Posterior cingulate gyrus (tissue), 11 donors: ENCODE measurements around the gene IL1RAPL2.
A peak's percentile ranks its signal among the peaks of the same experiment; 100 is the strongest.
"Not testable (repeated sequence)": the region's sequence is repeated elsewhere in the genome, so short reads cannot be mapped to it uniquely, and the experiment has no call there.

ENCODE experiments used
- DNase-seq, 10 donors: peaks; one replicate each; pipeline versions ENCODE4 v3.0.0 to v3.0.0-alpha.2; 2020 to 2021; ENCODE audit warnings: mixed read lengths in 3 of 10
- intact Hi-C: fragments of 100-400 bp; cut with DNase I; formaldehyde crosslinking; loops from one replicate; pipeline ENCODE4 v1.15.1; 2023

The IL1RAPL2 gene

DNA sequence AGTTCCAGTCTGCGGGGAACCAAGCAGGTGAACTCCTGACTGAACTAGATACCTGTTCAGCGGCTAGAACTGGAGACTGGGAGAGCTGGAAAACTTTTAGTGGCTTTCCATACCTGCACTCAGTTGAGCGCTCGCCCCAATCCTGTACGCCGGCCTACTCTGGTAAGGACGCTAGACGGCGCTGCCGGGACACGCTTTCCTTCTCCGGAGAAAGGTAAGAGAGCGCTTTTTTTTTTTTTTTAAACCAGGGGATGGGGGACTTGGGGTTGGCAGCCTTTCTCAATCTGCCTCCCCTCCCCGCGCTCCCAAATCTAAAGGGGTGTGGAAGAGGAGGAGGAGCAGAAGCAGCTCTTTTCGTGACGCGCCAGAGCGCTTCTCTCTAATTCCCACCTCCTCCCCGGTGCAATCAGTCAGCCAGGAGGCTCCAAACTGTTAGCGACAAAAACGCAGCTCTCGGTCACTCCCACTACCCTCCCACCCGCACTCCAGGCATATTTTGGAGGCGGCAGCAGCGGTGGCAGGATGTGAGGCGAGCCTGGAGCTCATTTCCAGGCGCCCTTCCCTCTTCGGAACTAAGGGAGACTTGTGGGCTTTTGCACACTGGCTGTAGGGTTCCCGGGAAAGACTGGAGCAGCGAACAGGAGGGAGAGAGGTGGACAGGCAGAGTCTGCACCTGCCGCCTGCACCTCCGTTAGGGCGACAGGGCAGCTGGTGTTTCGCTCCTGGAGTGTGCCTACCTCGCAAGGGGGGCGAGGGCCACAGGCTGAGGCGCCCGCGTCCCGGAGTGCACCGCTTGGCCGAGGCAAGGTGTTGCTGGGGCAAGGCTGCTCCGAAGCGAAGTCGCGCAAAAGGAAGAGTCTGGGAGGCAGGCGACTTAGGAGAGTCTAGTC is at the start of gene IL1RAPL2:
Gene IL1RAPL2 (plus strand): TSS at position 409 of the 890 bp plus-strand sequence.
- DNase-seq, result peak in 8 of 10 donors; percentile 13 to 89 (median 46)
- intact Hi-C loops, result no loop called here

GRCh38 chrX:104522386-104522785 is 43.6 kb upstream of the IL1RAPL2 start:
- intact Hi-C loops, result no loop called here
- DNase-seq, result no peak

DNA sequence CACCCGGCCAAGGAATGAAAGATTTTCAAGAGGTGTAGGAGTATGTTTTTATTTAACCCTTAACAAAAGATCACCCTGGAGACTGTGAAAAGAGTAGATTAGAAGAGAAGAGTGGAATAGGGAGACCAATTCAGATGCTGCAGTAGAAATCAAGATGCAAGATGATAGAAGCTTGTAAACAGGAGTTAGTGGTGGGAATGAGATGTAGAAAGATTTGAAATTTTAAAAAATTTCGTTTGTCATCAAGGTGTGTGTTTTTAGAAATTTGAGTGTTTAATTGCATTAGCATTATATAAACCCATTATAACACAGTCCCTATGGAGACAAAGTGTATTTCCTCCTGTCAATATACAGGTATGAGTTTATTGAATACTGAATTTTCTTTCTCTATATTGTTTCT is 42.1 kb upstream of the IL1RAPL2 start:
- intact Hi-C loops, result no loop called here
- DNase-seq, result no peak

DNA sequence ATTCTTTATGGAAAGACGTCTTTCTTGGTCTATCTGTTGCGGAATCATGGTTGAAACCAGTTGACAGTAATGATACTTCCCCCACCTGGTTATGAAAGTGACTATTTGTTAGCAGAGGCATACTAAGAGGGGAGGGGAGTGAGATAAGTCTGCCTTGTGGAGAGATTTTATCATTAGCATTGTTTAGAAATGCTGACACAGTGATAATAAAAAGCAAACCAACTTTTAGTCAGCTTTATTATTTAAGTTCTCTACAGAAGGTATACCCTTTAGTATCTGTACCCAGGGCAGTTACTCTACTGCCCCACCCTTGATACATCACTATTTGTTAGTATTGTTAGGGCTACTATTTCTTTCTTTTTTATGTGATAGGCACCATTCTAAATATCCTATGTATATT is 26.9 kb upstream of the IL1RAPL2 start:
- intact Hi-C loops, result no loop called here

GRCh38 chrX:104542447-104542846 is 23.6 kb upstream of the IL1RAPL2 start:
- intact Hi-C loops, DNase-seq: not testable (repeated sequence)

More for the DNA sequence above, 26.9 kb upstream of the IL1RAPL2 start:
- DNase-seq, result no peak

DNA sequence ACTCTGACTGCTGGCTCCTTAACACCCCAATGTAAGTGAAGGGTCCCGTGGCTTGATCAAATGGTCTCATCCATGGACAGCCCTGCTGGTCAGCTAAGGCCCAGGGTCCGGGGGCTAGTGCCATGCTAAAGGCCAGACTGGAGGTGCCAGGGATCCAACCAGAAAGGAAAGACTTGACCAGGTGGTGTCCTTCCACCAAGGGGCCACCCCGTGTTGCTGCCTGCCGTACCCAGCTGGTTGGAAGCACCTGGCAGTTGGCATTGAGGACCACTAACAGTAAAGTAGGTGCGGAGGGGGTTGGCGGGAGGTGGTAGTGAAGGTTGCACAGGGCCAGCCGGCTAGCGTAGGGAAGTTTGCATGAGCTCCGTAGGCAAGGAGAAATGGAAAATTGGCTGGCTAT is 1.7 kb upstream of the IL1RAPL2 start:
- DNase-seq, result peak in 3 of 10 donors; percentile 59 to 74 (median 64)
- intact Hi-C loops, result no loop called here

- DNase-seq, result peak in 3 of 10 donors; percentile 51 to 63 (median 60)
- intact Hi-C loops, result no loop called here
Measured at GRCh38 chrX:104564921-104565703, 887 bp upstream of the IL1RAPL2 start.

DNA sequence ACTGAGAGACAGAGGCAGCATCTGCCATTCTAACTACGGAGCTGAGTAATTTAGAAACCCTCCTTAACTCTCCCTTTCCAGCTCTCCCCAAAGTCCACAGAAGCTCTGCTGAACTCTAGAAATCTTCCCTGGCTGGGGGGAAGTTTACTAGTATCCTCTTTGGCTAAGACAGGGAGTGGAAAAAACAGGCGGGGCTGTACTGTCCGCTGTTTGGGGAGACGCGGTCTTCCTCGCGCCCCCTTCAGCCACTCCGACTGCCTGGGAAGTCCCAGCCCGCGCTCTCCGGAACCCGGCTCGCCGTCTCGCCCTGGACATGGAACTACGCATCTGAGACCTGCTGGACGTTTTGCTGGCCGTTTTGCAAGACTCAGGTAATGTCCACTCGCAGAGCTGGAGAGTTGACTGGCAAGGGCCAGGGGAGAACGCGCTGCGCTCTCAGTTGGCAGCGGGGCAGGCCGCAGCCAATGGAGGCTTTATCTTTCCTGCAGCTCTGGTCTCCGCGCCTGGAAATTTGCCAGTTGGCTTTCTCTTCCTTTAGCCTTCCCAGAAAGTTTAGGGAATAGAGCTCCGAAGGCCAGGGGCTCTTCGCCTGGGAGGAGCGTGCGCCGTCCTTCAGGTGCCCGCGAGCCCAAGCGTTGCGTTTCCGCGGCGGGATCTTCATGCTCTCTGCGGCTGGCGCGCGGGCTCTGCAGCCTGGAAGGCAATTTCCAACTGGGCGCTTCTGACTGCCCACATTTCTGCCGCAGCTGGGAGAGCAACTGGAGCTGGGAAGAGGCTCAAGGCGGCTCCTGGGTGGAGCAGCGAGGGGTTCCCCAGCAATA is 892 bp downstream of the IL1RAPL2 start:
- DNase-seq, result peak in 5 of 10 donors; percentile 7 to 83 (median 71)
- intact Hi-C loops, result no loop called here

DNA sequence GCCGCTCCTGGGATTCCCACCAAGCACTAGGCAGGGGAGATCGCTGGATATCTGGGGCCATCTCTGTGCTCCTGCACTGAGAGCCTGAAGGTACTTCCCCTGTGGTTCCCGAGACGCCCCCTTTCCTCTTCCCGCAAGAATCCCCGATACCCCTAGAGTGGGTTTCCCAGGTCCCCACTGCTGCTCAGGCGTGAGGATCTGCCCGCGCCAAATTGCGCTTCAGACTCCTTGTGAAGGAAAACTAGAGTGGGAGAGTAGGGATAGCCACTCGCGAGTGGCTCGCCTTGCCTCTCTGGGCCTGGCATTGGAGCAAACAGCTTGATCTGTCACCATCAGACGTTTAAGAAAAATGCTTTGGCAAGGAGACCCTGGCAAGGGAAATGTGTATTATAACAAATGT is 1.5 kb downstream of the IL1RAPL2 start:
- intact Hi-C loops, result no loop called here
- DNase-seq, result peak in 3 of 10 donors; percentile 59 to 64 (median 60)

DNA sequence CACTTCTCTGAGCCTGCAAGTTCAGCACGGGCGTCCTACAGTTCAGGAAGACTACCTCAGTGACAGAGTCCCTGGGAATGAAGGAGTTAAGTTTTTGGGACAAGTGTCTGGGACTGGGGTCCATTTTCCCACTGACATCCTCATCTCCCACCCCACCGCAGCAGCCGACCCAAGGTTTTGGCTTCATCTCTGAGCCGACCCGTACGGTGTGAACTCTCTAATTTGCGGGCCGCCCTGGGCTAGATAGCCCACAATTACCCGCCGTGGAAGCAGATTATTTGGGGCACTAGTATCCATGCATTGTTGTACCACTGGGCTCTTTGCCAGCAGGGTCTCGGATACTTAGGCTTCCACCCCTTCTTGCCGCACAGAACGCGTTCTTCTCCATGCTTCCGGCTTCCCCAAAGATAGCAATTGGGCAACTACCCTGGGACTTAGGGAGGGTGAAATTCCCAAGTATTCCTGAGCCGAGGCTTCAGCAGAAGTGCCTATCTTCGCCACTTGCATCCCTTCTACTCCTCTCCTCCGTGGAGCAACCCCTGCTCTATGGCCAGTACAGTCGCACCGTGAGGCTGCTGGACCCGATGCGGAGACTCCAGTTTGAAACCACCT is 2.4 kb downstream of the IL1RAPL2 start:
- intact Hi-C loops, result no loop called here
- DNase-seq, result peak in 2 of 10 donors; percentile 29 to 54

DNA sequence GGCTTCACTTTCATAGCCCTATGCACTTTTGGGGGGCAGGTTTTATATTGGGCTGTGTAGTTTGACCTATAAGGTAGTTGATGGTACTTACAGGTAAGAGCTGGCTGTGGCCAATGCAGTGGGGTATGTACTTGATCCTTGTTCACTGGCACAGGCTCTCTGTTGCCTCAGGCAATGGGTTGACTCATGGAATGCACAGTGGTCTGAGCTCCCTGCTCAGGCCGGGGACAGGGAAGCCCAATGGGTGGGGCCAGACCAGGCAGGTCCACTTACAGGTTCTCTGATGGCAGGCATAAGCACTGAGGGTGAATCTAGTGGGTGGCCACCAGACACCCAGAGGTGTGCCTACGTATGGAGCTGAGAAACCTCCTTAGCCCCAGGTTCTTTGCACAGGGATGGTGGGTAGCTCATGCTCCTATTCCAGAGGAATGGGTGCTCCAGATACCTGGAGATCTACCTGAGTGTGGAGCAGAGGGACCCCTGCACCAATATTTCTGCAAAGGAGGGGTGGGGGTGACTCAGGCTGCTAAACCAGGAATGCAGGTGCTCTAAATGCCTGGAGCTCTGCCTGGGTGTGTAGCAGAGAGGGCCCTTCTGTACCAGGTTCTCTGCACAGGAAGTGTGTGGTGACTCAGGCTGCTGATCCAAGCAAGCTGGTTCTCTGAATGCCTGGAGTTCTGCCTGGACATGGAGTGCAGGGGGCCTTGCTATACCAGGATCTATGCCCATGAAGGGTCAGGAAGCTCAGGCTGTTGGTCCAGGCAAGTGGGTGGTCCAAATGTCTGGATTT is 52.3 kb downstream of the IL1RAPL2 start:
- DNase-seq, result no peak
- intact Hi-C loops, result no loop called here

DNA sequence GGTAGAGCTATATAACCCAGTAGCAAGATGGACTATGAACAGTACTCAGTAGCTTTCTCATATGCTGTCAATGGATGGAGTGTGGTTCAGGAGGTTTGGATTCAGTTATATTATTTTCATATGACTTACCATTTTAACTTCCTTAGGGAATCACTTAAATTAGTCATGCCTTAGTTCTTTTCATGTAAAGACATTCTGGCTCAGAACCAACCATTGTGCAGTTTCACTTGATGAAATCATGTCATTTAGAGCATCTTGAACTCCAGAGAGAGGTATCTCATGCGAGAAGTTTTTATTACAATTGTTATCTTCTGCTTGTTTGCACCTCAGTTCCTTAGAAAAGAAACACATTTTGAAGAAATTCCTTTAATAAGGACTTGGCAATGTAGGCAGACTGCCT is 55.8 kb downstream of the IL1RAPL2 start:
- DNase-seq, result no peak
- intact Hi-C loops, result no loop called here

DNA sequence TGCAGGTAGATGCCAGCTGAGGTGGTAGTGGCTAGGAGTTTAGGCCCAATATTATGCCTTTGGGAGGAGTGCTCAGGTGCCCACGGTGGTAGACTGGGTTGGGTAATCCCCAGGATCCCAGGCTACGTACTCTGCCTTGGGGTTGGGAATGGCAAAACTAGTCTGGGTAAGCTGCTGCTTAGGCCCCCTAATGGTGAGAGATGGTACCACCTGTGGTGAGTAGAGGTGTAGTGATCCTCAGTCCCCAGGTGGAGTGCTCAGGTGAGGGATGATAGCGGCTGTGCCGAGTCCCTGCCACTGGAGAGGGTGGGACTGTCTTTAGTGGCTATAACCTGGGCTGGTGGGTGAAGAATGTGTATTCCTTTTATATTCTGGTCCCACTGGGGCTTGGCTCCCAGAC is 75.2 kb downstream of the IL1RAPL2 start:
- intact Hi-C loops, result no loop called here

DNA sequence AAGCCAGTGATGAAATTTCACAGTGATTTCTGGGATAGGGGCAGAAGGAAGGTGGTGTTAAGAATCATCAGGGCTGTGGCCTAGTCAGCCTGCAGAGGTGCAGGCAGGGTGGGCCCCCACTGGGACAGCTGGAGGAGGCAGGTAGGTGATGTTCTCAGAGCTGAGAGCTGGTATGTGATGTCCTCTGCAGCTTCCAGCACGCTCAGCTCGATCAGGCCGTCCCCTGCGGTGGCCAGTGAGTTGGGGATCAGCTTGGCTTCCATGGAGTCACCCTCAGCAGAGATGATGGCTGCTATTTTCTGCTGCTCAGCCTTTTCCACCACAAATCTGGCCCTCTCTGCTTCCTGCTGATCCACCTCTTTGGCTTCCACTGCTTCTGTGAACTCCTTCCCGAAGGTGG is 81.1 kb downstream of the IL1RAPL2 start:
- peak in 1 of 10 donors; percentile 34 for DNase-seq
- intact Hi-C loops, result no loop called here

More for the DNA sequence above, 75.2 kb downstream of the IL1RAPL2 start:
- DNase-seq, result no peak

GRCh38 chrX:104659005-104659744 is 93.2 kb downstream of the IL1RAPL2 start:
- DNase-seq, result no peak
- intact Hi-C loops, result no loop called here

GRCh38 chrX:104660092-104660491 is 94.1 kb downstream of the IL1RAPL2 start:
- no peak for DNase-seq
- intact Hi-C loops, result no loop called here

DNA sequence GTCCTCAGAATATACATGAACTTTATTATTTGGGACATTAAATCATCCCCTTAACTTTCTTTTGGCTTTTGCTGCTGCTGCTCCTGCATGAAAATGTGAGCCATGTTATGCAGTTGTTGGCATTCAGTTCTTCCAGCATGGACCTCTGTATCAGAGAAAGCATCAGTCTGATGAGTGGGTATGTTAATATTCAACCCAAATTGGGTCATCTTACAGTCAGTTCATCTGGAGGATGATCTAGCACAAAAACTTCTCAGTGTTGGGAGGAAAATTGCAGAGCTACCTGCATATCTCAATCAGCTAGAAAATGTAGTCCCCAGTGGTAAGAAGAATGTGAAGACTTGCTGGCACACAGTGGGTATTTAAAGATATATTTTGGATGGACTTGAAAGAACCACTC is 96.7 kb downstream of the IL1RAPL2 start:
- DNase-seq, result no peak
- intact Hi-C loops, result no loop called here

DNA sequence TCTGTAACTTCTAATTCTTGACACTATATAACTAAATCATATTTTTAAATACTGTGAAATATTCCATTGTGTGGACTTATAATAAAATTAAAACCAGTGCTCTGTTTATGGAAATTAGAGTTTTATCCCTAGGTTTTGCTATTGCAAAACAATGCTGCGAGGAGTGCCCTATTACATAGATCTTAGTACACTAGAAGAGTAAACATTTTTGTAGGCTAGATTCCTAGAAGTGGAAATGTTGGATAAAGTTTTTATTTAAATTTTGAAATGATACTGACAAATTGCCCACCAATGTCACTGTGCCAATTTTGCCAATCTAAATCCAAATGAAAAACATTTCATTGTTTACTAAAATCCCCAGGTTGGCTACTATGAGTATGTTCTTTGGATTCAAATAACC is 99.7 kb downstream of the IL1RAPL2 start:
- no peak for DNase-seq
- intact Hi-C loops, result no loop called here

DNA sequence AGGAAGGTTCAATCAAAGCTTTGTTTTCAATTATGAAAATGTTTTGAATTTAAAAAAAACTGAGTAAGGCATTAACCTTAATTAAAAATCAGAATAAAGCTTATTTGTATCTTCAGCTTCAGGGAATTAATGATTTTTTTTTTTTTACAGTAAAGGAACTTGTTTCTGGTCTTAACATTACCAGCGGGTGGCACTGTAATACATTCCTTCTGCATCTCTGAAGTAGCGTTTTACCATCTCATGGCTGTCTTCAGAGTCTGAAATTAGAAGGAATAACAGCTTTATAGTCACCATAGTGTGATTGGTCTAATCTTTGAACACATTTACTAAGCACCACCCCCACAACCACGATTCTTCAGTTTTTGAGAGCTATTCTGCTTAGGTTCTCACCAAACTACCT is 102.6 kb downstream of the IL1RAPL2 start:
- intact Hi-C loops, result no loop called here
- DNase-seq, result no peak
